Stimulated activated CD8-positive, alpha-beta memory T cell treated with anti-CD3 and anti-CD28 coated beads, Interleukin-7, amount 100 ng/mL, for 4 hours (primary cell): ENCODE data around the gene MICU2.
A peak's percentile ranks its signal among the peaks of the same experiment; 100 is the strongest.

Experiments
- DNase-seq, 2 donors: peaks; one replicate each; pipeline ENCODE4 v3.0.0-alpha.2; 2020; ENCODE audit warnings: low read depth in 2 of 2

MICU2 gene

GRCh38 chr13:21483748-21484147 lies 120.2 kb downstream of the MICU2 start:
- no peak for DNase-seq

GRCh38 chr13:21481359-21481758 lies 122.6 kb downstream of the MICU2 start:
- no peak for DNase-seq

GRCh38 chr13:21478881-21479808 lies 124.8 kb downstream of the MICU2 start:
- DNase-seq = peak in 1 of 2 donors; percentile 19

GRCh38 chr13:21476893-21477472 lies 127.0 kb downstream of the MICU2 start:
- peak; percentile 58 for DNase-seq

GRCh38 chr13:21475115-21475514 lies 128.9 kb downstream of the MICU2 start:
- DNase-seq = no peak

GRCh38 chr13:21470785-21471184 lies 133.2 kb downstream of the MICU2 start:
- no peak for DNase-seq

DNA sequence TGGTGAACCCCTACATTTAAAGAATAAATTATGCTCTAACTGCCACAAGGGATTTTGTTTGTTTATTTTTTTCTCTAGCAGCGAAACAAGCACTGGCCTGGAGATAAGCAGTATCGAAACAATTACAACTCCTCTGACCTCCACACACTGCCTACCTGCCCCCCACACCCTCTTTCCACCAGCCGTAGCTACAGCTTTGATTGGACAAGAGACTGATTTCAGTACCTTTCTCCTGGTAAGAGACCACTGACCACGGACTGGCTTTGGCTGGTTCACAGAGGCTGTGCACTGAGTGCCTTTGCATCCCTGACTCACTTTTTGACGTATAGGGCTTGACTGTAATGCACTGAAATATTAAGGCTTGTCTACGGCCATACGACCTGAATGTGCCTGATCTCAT lies 137.4 kb downstream of the MICU2 start:
- DNase-seq = no peak

DNA sequence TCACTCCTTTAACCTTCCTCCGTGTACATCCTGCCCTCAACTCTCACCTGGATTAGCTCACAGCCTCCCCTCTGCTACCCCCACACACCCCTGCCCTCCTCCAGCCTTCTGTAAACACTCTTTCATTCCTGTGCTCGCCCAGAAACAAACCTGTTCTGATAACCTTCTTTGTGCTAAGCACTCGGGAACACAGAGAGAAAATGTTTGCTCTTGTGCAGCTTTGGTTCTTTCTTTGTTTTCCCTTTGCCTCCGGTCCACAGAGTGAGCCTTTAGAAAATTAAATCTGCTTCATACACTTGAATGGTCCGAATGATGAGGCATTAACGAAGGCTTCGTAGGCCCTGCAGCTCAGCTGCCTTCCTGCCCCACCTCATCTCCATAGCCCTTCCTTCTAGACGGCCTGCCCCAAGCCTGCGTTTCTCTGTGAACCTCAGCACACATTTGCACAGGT lies 138.2 kb downstream of the MICU2 start:
- DNase-seq = no peak

GRCh38 chr13:21463424-21463823 lies 140.5 kb downstream of the MICU2 start:
- no peak for DNase-seq

DNA sequence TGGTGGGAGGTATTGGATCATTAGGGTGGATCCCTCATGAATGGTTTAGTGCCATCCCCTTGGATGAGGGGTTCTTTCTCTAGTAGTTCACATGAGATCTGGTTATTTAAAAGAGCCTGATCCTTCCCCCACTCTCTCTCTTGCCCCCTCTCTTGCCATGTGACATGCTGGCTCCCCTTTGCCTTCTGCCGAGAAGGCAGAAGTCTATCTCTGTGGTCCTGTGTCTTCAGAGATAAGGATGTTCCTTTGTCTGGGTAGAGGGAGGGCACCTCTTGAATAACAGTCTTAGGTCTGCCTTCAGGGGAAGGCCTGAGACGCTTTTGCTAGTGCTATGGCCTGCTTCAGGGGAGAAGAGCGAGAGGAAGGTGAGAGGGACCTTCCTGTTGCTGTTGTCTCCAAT lies 142.8 kb downstream of the MICU2 start:
- no peak for DNase-seq

DNA sequence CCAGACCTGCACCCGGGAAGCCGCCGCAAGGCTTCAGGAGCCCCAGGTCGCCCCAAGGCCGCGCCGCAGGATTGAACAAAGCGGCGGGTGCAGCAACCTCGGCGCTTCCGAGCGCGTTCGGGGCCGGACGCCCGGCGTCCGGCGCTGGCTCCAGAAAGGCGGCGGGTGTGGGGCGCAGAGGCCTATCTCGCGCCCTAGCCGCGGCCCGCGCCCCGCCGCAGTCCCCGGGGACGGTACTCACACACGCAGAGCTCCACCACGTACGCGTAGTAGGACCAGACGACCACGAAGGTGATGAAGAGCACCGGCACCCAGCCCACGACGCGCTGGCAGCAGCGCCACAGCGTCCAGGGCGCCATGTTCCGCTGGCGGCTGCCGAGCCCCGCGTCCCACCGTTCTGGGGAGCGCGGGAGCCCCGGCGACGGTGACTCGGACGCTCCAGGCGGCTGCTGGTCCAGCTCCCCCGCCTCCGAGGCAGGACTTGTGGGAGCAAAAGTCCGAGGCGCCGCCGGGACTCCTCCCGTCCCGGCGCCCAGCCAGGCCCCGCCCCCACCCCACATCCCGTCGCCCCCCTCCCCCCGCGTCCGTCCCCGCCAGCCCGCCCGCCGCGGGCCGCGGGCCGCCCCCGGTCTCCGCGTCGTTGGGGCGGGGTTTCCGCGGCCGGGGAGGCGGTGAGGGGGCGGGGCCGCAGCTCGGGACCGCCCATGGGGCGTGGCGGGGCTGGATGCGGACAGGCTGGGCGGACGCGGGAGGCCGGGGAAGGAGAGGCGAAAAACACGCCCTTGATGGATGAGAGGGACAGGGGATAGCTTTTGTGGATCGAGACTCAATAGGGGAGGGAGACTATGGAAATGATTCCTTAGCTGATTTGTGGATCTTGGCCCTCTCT lies 144.9 kb downstream of the MICU2 start, which contains the start of gene ZDHHC20:
ZDHHC20 (minus strand) TSS at position 491 of the 889 bp plus-strand sequence; CDS start at position 359, 132 bp downstream.
- peak; percentile 67 to 81 for DNase-seq

- DNase-seq = peak in 1 of 2 donors; percentile 52
These were observed 145.5 kb downstream of the MICU2 start for GRCh38 chr13:21458451-21458812.

GRCh38 chr13:21453387-21454081 lies 150.4 kb downstream of the MICU2 start:
- no peak for DNase-seq

DNA sequence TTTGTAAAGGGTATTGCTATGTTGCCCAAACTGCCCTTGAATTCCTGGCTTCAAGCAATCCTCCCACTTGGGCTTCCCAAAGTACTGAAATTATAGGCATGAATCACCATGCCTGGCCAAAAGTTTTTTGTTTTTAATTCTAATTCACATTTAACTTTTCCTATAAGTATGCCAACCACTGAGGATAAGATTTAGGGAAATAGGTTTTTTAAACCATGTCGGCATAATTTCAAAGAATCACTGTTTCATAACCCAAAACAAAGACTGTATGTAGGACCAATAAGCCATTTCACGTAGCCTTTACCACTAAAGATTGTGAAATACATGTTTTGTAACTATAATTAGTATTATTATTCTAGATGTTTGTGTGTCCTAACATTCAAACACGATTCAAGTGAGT lies 153.0 kb downstream of the MICU2 start:
- no peak for DNase-seq

DNA sequence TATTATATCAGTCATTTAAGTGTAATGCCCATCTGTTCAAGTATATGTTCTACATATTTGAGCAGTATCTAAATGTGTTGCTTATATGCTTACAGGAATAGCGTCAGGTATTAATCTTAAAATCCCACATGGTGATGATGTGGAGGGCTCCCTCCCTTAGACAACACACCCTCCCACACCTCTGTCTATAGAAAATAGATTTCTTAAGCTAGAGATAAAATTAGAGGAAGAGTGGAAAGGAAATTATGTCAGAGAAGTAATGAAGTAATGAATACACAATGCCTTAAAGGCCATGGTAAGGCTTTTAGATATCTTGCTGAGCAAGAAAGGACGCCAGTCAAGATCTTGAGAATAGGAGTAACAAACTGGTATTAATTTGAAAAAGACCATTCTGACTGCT lies 157.3 kb downstream of the MICU2 start:
- DNase-seq = no peak

DNA sequence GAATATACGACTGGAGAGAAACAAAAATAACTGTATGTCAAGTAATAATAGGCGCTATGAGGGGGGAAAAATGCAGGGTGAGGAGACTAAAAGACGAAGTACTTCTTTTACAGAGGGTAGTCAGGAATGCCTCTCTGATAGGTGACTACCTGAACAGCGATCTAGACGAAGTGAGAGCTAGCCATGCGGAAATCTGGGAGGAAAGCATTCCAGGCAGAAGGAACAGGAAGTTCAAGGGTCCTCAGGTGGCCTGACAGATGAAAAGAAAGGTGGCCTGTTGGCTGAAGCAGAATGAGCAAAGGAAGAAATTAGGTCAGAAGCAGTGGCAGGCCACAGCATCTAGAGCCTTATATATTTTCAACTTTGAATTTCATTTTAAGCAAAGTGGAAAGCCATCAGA lies 158.2 kb downstream of the MICU2 start:
- DNase-seq = no peak

DNA sequence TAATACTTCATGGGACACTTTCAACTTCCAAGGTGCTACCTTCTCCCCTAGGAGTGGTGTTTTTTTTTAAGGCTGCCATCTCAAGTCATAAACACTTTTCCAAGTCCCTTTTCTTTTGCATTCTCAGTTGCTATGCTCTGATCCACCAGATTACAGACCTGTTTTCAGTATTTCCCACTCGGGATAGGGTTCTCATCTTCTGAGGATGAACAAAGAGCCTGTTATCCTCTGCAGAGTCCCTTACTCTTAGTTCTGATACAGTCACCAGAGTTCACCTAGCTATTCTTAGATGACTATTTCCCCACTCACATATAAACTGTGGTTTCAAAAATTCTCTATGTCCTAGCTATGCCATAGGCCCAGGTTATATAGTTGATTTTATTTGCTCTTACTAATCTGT lies 160.8 kb downstream of the MICU2 start:
- no peak for DNase-seq
